Spleen (tissue), 11 donors: Measurements from ENCODE around the gene FNBP1. TPM values are rescaled to one million over a fixed set of nuclear protein-coding genes. Genes with fewer than 3 reads are reported as not detected.
A peak's percentile ranks its signal among the peaks of the same experiment; 100 is the strongest.

ENCODE experiments used
- DNase-seq: peaks from one replicate; pipeline ENCODE4 v3.0.0-alpha.2; 2020
- H3K27ac ChIP-seq, 8 donors: fragments of 200-600 bp; sonication (generic) in 7 of 8; 1 replicate in 4 of 8; 2 replicates in 4 of 8; pipeline versions ENCODE4 v1.5.0 to v1.8.0; 2016 to 2021; ENCODE audit warnings: inconsistent platforms in 4 of 8, mild to moderate bottlenecking in 4 of 8, moderate library complexity in 1 of 8
- H3K27me3 ChIP-seq, 7 donors: fragments of 200-600 bp; sonication (generic) in 6 of 7; replicated peaks in 1 of 7; 1 replicate in 4 of 7; 2 replicates in 3 of 7; pipeline versions ENCODE4 v1.5.0 to v1.8.0; 2016 to 2021; ENCODE audit warnings: inconsistent platforms in 3 of 7, mild to moderate bottlenecking in 1 of 7
- H3K36me3 ChIP-seq, 6 donors: fragments of 200-600 bp; sonication (generic) in 5 of 6; 1 replicate in 4 of 6; 2 replicates in 2 of 6; pipeline versions ENCODE4 v1.5.0 to v1.8.0; 2016 to 2021; ENCODE audit warnings: inconsistent platforms in 2 of 6
- H3K4me1 ChIP-seq, 6 donors: fragments of 200-600 bp; sonication (generic) in 5 of 6; 1 replicate in 3 of 6; 2 replicates in 3 of 6; pipeline versions ENCODE4 v1.5.0 to v1.8.0; 2016 to 2021; ENCODE audit warnings: inconsistent platforms in 3 of 6
- H3K4me3 ChIP-seq, 8 donors: fragments of 200-600 bp; sonication (generic) in 7 of 8; 1 replicate in 4 of 8; 2 replicates in 4 of 8; pipeline versions ENCODE4 v1.5.0 to v1.8.0; 2016 to 2021; ENCODE audit warnings: inconsistent platforms in 4 of 8, mild to moderate bottlenecking in 4 of 8, moderate library complexity in 2 of 8
- H3K9me3 ChIP-seq, 8 donors: fragments of 200-600 bp; sonication (generic) in 7 of 8; 1 replicate in 4 of 8; 2 replicates in 4 of 8; pipeline versions ENCODE4 v1.5.0 to v1.8.0; 2016 to 2021; ENCODE audit warnings: inconsistent platforms in 4 of 8
- POLR2A ChIP-seq, 3 donors: fragments of 450-650 bp; IDR thresholded peaks; one replicate each; pipeline ENCODE4 v1.5.1; 2017; ENCODE audit warnings: antibody characterized with exemption in 3 of 3, mild to moderate bottlenecking in 1 of 3
- POLR2AphosphoS5 ChIP-seq, 3 donors: sonication (generic); formaldehyde crosslinking; IDR thresholded peaks; one replicate each; pipeline ENCODE4 v1.5.1; 2017; ENCODE audit warnings: antibody characterized with exemption in 3 of 3
- WGBS, 5 donors: extraction: QIAGEN DNeasy Blood & Tissue Kit in 3 of 5; methylation state at CpG; one replicate each; pipeline versions ENCODE4 v1.1.5 to v1.1.7; 2013 to 2018; 5-methylcytosine and 5-hydroxymethylcytosine counted together
- intact Hi-C: fragments of 100-400 bp; cut with DNase I; formaldehyde crosslinking; loops from one replicate; pipeline ENCODE4 v1.15.0; 2023; ENCODE audit warnings: low total_unique reads
- polyA plus RNA-seq, 3 donors: library from polyadenylated mRNA; stranded (reverse); fragments of 200-250 nt; gene quantifications; one replicate each; pipeline ENCODE4 v1.2.1, GENCODE V29; 2013
- total RNA-seq, 7 donors: library from RNA; depleted of rRNA in 3 of 7; stranded (reverse); fragments of >200 nt in 3 of 7; fragmentation: NEBNext Ultra II Directional in 4 of 7; extraction: Animal tissue kit (Norgen Biotek cat#: 25700) in 4 of 7; gene quantifications; one replicate each; pipeline versions ENCODE4 v1.1.0 to v1.2.1, GENCODE V29; 2016 to 2021
- TF ChIP-seq, protein P1 (sequence below), 11 experiments: fragments of 200-600 bp in 7 of 11; fragments of 450-650 bp in 4 of 11; sonication (generic) in 4 of 11; IDR thresholded peaks in 8 of 11; conservative IDR thresholded peaks in 3 of 11; 1 replicate in 7 of 11; 2 replicates in 4 of 11; pipeline versions ENCODE4 v1.4.0 to v1.8.0; 2016 to 2021; ENCODE audit warnings: antibody characterized with exemption in 11 of 11, inconsistent platforms in 4 of 11, mild to moderate bottlenecking in 1 of 11
- donor health status: healthy with polysubstance abuse.
- donor health status: DM: no; HTN: no; CAD: no; lungs with moderate emphysema.
- donor health status: DM: no; HTN: no; CAD: no.
- donor health status: Bipolar disorder and iron deficiency.
- donor health status: healthy.
- donor health status: DM: no; HTN: no; CAD: no.
- donor health status: DM: yes; HTN: yes; CAD: no.

Gene FNBP1
- total and polyA plus RNA-seq, 10 donors, result 40.6 to 156 (median 146) TPM

DNA sequence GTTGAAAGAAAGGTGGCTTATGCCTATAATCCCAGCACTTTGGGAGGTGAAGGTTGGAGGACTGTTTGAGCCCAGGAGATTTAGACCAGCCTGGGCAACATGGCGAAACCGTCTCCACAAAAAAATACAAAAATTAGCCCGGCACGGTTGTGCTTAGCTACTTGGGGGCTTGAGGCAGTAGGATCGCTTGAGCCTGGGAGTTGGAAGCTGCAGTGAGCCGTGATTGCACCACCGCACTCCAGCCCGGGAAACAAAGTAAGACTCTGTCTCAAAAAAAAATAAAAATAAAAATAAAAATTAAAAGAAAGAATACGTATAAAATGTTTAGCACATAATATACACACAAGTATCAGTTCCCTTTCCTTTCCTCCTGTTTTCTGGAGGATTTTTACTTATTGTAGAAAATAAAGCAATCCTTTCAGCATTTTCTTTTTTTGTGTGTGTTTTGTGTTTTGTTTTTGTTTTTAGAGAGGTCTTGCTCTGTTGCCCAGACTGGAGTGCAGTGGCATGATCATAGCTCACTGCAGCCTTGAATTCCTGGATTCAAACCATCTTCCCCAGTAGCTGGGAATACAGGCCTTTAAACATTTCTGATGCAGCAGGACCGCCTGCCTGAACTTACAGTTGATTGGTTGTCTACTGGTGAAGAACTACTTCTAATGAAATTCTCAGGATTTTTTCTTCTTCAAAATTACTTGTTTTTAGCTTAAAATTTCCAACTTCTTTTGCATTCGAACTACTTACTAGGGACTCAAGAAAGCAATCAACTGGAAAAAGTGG, 6.6 kb upstream of the FNBP1 start:
- H3K36me3 ChIP-seq, result no peaks in the 10 kb centered on the region
- H3K27me3 ChIP-seq, result no peaks in the 10 kb centered on the region
- no peaks in the 10 kb centered on the region for H3K9me3 ChIP-seq
- H3K27ac ChIP-seq, result peak overlapping the region in 3 of 8 donors; percentile 18 to 48 (median 24)
- 82 to 90% (median 84%) methylated on average over 11 of the region's 11 CpGs for WGBS, 5 donors
- H3K4me1 ChIP-seq, result peaks cover 26 to 79% (median 42%) of the 10 kb centered on the region in 6 donors
- TF ChIP-seq POLR2A (IDR thresholded peaks at IDR 0.05) (no peak), POLR2AphosphoS5 (IDR thresholded peaks at IDR 0.05) (no peak)
- TF ChIP-seq, protein P1, sequence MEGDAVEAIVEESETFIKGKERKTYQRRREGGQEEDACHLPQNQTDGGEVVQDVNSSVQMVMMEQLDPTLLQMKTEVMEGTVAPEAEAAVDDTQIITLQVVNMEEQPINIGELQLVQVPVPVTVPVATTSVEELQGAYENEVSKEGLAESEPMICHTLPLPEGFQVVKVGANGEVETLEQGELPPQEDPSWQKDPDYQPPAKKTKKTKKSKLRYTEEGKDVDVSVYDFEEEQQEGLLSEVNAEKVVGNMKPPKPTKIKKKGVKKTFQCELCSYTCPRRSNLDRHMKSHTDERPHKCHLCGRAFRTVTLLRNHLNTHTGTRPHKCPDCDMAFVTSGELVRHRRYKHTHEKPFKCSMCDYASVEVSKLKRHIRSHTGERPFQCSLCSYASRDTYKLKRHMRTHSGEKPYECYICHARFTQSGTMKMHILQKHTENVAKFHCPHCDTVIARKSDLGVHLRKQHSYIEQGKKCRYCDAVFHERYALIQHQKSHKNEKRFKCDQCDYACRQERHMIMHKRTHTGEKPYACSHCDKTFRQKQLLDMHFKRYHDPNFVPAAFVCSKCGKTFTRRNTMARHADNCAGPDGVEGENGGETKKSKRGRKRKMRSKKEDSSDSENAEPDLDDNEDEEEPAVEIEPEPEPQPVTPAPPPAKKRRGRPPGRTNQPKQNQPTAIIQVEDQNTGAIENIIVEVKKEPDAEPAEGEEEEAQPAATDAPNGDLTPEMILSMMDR (IDR thresholded peaks at IDR 0.05 in 8 of 11, conservative IDR thresholded peaks at IDR 0.05 in 3 of 11), result no peak
- intact Hi-C loops, result no loop called here
- no peak overlapping the region for H3K4me3 ChIP-seq
- DNase-seq, result no peak

DNA sequence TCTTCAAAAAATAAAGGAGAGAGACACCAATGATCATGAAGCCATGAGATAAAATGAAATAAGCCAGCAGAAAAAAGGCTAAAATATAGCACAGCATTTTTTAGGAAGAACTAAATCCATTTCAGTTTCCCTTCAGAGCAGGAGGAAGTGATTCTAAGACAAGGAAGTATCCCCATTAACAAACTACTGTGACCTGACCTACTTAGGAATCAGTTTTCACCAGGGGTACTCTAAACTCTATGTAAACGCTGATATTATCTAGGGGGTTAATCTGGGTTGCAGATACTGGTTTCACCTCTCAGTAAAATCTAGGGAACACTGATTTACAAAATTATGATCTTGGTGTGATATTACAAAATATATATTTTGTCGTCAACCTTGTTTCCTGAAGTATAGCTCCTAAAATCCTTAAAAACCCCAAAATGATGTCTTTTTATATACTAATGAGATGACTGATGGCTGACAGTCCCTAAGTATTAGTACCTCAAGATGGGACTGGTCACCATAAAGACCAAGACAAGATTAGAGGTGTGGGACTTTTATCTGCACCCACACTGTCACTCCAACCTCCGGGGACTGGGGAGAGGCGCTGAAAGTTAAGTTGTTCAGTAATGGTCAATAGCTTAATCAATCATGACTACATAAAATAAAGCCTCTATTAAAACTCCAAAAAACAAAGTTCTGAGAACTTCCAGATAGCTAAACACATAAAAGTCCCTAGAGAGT, 2.9 kb upstream of the FNBP1 start:
- 45 to 64% (median 60%) methylated on average over 4 of the region's 4 CpGs for WGBS, 5 donors
- peaks cover 20 to 72% (median 39%) of the 10 kb centered on the region in 6 donors for H3K4me1 ChIP-seq
- H3K27me3 ChIP-seq, result no peaks in the 10 kb centered on the region
- H3K36me3 ChIP-seq, result no peaks in the 10 kb centered on the region
- no peaks in the 10 kb centered on the region for H3K9me3 ChIP-seq
- no peak for DNase-seq
- intact Hi-C loops, result no loop called here
- TF ChIP-seq POLR2AphosphoS5 (IDR thresholded peaks at IDR 0.05) (no peak), POLR2A (IDR thresholded peaks at IDR 0.05) (no peak)
- TF ChIP-seq, protein P1 (IDR thresholded peaks at IDR 0.05 in 8 of 11, conservative IDR thresholded peaks at IDR 0.05 in 3 of 11), result no peak
- H3K27ac ChIP-seq, result peak overlapping the region; percentile 70 to 99 (median 98)
- H3K4me3 ChIP-seq, result peak overlapping the region in 1 of 8 donors; percentile 40

DNA sequence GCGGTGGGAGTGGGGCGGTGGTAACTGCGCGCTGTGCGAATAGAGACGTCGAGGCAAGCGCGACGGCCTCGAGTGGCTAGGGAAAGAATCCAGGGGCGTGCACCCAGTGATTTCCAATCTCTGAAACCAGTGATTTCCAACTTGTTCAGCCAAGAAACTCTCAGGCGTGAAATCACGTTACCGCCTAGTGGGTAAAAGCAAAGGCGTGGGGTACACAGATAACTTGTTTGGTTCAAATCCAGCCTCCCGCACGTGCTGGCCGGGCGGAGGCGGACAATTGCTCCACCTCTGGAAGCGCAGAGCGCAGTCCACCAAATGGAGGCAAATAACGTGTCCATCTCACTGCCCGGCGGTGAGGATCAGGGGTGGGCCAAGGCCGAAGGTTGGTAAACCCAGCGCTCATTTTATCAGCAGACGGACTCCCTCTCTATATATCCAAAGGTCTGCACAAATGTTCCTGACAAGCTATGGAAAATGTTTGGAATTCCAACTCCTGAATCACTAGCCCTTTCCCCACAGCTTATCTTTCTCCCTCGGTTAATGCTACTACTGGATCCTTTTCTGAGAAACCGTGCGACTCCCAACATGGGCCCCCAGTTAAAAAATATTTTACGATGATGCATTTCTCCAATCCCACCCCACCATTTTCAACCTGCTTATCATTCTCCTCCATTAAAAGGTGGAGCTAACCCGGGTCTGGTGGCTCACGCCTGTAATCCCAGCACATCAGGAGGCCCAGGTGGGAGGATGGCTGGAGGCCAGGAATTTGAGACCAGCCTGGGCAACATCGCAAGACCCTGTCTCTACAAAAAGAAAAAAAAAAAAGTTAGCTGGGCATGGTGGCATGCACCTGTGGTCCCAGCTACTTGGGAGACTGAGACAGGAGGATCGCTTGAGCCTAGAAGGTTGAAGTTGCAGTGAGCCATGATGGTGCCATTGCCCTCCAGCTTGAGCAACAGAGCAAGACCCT, 950 bp upstream of the FNBP1 start:
- H3K9me3 ChIP-seq, result no peaks in the 10 kb centered on the region
- H3K27me3 ChIP-seq, result no peaks in the 10 kb centered on the region
- H3K4me1 ChIP-seq, result peaks cover 23 to 74% (median 56%) of the 10 kb centered on the region in 6 donors
- H3K4me3 ChIP-seq, result peak overlapping the region; percentile 72 to 92 (median 78)
- 36 to 47% (median 43%) methylated on average over 36 to 37 of the region's 37 CpGs for WGBS, 5 donors
- TF ChIP-seq, protein P1 (IDR thresholded peaks at IDR 0.05 in 8 of 11, conservative IDR thresholded peaks at IDR 0.05 in 3 of 11), result no peak
- TF ChIP-seq POLR2A (IDR thresholded peaks at IDR 0.05) (no peak), POLR2AphosphoS5 (IDR thresholded peaks at IDR 0.05) (no peak)
- H3K36me3 ChIP-seq, result no peaks in the 10 kb centered on the region
- intact Hi-C loops, result loop anchor here (5.0 kb wide), 1 partner anchor 157 kb away; no protein-coding TSS in a partner anchor
- H3K27ac ChIP-seq, result peak overlapping the region; percentile 70 to 99 (median 98)
- peak; percentile 83 for DNase-seq
